HepG2 (cell line): ENCODE results near the gene ERCC5. TPM values are rescaled to one million over a fixed set of nuclear protein-coding genes. Genes with fewer than 3 reads are reported as not detected.
A peak's percentile ranks its signal among the peaks of the same experiment; 100 is the strongest.

ENCODE experiments used
- ATF7 ChIP-seq, 2 experiments: fragments of 450-650 bp in 1 of 2; sonication (generic) in 1 of 2; formaldehyde crosslinking in 1 of 2; IDR thresholded peaks; 2 replicates each; pipeline versions ENCODE4 v1.4.0 to v1.6.1; 2016 to 2020; ENCODE audit warnings: antibody characterized with exemption in 1 of 2, mild to moderate bottlenecking in 1 of 2, missing genetic modification reagents in 1 of 2
- FOXP4 ChIP-seq: sonication (generic); formaldehyde crosslinking; IDR thresholded peaks from 2 replicates; pipeline ENCODE4 v1.4.0; 2020; ENCODE audit warnings: missing genetic modification reagents
- NR0B2 ChIP-seq: sonication (generic); formaldehyde crosslinking; IDR thresholded peaks from 2 replicates; pipeline ENCODE4 v1.4.0; 2020; ENCODE audit warnings: mild to moderate bottlenecking, missing genetic modification reagents
- REPIN1 ChIP-seq: sonication (generic); formaldehyde crosslinking; IDR thresholded peaks from 2 replicates; pipeline ENCODE4 v1.8.0; 2022; ENCODE audit warnings: missing genetic modification reagents, low read depth, mild to moderate bottlenecking, borderline replicate concordance
- ZBTB40 ChIP-seq, 2 experiments: fragments of 450-650 bp in 1 of 2; sonication (generic) in 1 of 2; formaldehyde crosslinking in 1 of 2; IDR thresholded peaks; 2 replicates each; pipeline versions ENCODE4 v1.6.1 to v1.8.0; 2016 to 2022; ENCODE audit warnings: antibody characterized with exemption in 1 of 2, mild to moderate bottlenecking in 1 of 2, missing genetic modification reagents in 1 of 2
- ZNF318 ChIP-seq: sonication (generic); formaldehyde crosslinking; IDR thresholded peaks from 2 replicates; pipeline ENCODE4 v1.4.0; 2020; ENCODE audit warnings: mild to moderate bottlenecking, missing genetic modification reagents
- polyA plus RNA-seq, 8 experiments: library from polyadenylated mRNA; depleted of rRNA in 3 of 8; stranded (reverse) in 7 of 8; unstranded in 1 of 8; fragments of >200 nt; fragmentation: Illumina TruSeq in 4 of 8; extraction: Trizol in 4 of 8; gene quantifications; 2 replicates each; pipeline versions ENCODE4 v1.2.1 to v1.2.3, GENCODE V29; 2011 to 2016; ENCODE audit warnings: low read depth in 4 of 8, missing spikeins in 1 of 8, mixed read lengths in 1 of 8; ENCODE audit not compliant: insufficient read depth in 1 of 8
- total RNA-seq, 5 experiments: library from RNA; depleted of rRNA; stranded (reverse); fragments of >200 nt; fragmentation: Illumina TruSeq; extraction: Trizol; gene quantifications; 2 replicates each; pipeline ENCODE4 v1.2.3, GENCODE V29; 2016; ENCODE audit warnings: low read depth in 1 of 5

ERCC5 gene
- total and polyA plus RNA-seq, 2 of the 13 experiments (the other 11 are each of a cell fraction or from before 2014, with no cell fraction given): 12.9 to 35.5 TPM

GRCh38 chr13:102845630-102846260, at the start of gene ERCC5 (continued):
- TF ChIP-seq ZNF318 (CRISPR knock-in tag) (no peak), ZBTB40 (IDR thresholded peaks at IDR 0.05) (peak; percentile 28; the same call in 1 of the 2 replicates), ZBTB40 (CRISPR knock-in tag; IDR thresholded peaks at IDR 0.05) (peak; percentile 93), REPIN1 (peak; percentile 93), NR0B2 (peak; percentile 88), ATF7 (IDR thresholded peaks at IDR 0.05) (no peak), ATF7 (CRISPR knock-in tag; IDR thresholded peaks at IDR 0.05) (0 out of 2 replicates have a peak, but pooled peaks have one; percentile 49), FOXP4 (peak; percentile 72)
